Activated CD4-positive, CD25-positive, alpha-beta regulatory T cell treated with anti-CD3 and anti-CD28 coated beads, Interleukin-2, amount 50 U/mL, for 72 hours (primary cell): ENCODE results near the gene PEMT.
"Not testable (repeated sequence)": the region's sequence is repeated elsewhere in the genome, so short reads cannot be mapped to it uniquely, and the experiment has no call there.

Experiments used
- DNase-seq: peaks from one replicate; pipeline ENCODE4 v3.0.0; 2021

Gene PEMT

GRCh38 chr17:17476865-17477467 is 114.5 kb downstream of the PEMT start, which contains the start of gene MED9:
MED9 (plus strand) TSS chr17:17477000; CDS start chr17:17477042, 42 bp downstream.
- DNase-seq, result peak; percentile 97

GRCh38 chr17:17474341-17474740 is 117.2 kb downstream of the PEMT start:
- no peak for DNase-seq

GRCh38 chr17:17472333-17472920 is 119.1 kb downstream of the PEMT start:
- no peak for DNase-seq

GRCh38 chr17:17469996-17470395 is 121.5 kb downstream of the PEMT start:
- DNase-seq, result no peak

GRCh38 chr17:17469358-17469757 is 122.2 kb downstream of the PEMT start:
- DNase-seq, result no peak

GRCh38 chr17:17468217-17469010 is 123.1 kb downstream of the PEMT start:
- no peak for DNase-seq

- DNase-seq, result no peak
Observed at GRCh38 chr17:17467720-17468119, 123.8 kb downstream of the PEMT start.

- no peak for DNase-seq
Observed at GRCh38 chr17:17467016-17467415, 124.5 kb downstream of the PEMT start.

GRCh38 chr17:17466511-17466910 is 125.0 kb downstream of the PEMT start:
- DNase-seq, result no peak

GRCh38 chr17:17465878-17466277 is 125.6 kb downstream of the PEMT start:
- not testable (repeated sequence) for DNase-seq

- no peak for DNase-seq
Observed at GRCh38 chr17:17463821-17464220, 127.7 kb downstream of the PEMT start.

- DNase-seq, result no peak
Observed at GRCh38 chr17:17462048-17462824, 129.3 kb downstream of the PEMT start.

GRCh38 chr17:17460038-17460437 is 131.5 kb downstream of the PEMT start:
- no peak for DNase-seq

- no peak for DNase-seq
Observed at GRCh38 chr17:17457680-17458079, 133.8 kb downstream of the PEMT start.

- no peak for DNase-seq
Observed at GRCh38 chr17:17456251-17456650, 135.3 kb downstream of the PEMT start.
